HG03571 (cell line): ENCODE data around the gene PAQR8.

Experiments used
- ATAC-seq: cut with Tn5 transposase; IDR thresholded peaks from one replicate; pipeline ENCODE4 v1.9.1; 2021; ENCODE audit not compliant: unreplicated experiment

Gene PAQR8, protein sequence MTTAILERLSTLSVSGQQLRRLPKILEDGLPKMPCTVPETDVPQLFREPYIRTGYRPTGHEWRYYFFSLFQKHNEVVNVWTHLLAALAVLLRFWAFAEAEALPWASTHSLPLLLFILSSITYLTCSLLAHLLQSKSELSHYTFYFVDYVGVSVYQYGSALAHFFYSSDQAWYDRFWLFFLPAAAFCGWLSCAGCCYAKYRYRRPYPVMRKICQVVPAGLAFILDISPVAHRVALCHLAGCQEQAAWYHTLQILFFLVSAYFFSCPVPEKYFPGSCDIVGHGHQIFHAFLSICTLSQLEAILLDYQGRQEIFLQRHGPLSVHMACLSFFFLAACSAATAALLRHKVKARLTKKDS

DNA sequence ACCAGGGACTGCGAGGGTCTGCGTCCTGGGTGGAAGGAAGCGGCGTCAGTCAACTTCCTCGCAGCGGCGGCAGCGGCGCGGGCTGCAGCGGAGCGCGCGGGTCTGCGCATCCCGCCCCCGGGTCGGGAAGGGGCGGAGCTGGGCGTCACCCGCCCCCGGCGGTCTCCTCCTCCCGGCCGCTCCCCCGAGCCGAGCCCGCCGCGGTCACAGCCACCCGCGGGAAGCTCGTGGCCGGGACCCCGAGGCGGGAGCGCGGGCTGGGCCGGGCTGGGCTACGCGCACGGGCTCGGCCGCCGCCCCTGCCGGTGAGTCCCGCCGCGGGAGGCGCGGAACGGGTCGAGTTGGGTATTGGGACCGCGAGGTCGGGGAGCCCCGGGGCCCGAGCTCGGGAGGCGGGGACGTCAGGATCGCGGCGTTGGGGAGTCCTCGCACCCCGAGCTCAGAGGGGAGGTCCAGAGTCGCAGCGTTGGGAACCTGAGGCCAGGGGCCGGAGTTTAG is at the start of gene PAQR8:
Gene PAQR8, plus strand, starts transcription at position 207 of the 498 bp plus-strand sequence. CDS start 41,063 bp downstream, outside the sequence.
- peak; percentile 90 for ATAC-seq

DNA sequence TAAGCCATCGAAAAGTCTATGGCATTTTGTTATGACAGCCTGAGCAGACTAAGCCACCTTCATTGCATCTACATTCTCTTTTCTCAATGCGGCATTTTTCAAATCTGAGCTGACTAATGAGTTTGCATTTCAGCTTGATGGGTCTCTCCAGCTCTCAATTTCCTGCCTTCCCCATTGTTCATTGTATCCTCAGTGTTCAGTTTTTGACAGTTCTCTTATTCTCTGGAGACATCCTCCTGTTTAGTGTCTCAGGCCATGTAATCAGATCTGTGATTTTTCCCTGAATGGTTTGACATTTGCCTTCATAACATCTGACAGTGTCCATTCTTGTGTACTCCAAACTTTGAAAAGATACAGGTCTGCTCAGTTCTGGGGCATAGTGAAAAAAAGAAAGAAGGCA is 49.5 kb upstream of the PAQR8 start:
- no peak for ATAC-seq

DNA sequence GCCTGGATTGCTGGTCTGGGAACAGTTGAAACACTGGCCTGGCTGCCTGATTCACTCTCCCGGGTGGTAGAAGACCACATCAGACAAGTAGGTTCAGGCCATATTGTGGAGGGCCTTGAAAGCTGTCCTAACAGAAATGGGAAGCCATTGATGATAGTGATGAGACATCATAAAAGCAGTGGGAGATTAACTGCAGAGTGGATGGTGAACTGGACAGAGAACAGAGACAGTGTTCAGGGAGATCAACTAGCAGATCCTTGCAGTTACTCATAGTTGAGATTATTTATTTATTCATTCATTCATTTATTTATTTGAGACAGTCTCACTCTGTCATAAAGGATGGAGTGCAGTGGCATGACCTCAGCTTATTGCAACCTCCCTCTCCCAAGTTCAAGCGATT is 47.2 kb upstream of the PAQR8 start:
- no peak for ATAC-seq

DNA sequence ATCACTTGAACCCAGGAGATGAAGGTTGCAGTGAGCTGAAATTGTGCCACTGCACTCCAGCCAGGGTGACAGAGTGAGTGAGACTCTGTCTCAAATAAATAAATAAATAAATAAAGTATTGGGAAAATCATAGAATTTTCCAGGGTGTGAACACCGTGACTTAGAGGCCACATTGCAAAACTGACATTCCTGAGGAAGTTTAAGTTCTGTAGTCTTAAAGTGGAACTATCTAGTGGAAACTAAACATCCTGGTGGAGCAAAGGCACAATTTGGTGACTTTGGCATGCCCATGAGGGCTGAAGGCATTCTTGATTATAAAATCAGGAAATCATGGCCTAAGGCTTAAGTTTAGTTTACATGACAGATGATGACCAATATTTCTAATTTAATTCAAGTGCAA is 44.7 kb upstream of the PAQR8 start:
- no peak for ATAC-seq

DNA sequence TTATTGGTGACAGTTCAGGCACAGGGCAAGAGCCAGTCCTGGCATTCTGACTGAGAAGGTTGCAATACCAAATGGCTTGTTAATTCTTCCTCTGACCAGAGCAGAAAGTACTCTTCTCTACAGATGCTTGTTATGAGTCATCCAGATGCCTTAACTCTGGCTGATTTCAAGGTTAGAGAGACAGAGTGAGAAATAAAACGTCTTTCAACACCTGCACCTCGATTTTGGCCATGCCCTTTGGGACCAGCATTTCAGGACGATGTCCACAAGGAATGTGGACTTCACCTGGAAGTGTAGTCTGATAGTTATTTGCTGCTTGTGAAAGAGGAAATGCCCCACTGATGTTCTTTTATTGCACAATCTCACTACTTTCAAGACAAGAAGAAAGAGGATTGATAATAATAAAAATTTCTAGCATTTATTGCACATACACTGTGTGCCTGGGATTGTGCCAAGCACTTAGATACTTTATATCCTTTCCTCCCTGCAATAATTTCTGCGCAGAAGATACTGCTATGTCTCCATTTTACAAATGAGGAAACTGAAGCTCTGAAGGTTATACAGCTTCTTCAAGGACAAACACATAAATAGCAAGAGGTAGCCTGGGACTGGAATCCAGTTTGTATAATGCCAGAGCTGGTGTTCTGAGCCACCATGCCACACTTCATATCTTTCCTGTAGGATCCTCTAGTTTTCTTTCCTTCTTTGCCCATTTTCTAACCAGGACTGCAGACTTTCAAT is 43.9 kb upstream of the PAQR8 start:
- ATAC-seq, result peak; percentile 100

DNA sequence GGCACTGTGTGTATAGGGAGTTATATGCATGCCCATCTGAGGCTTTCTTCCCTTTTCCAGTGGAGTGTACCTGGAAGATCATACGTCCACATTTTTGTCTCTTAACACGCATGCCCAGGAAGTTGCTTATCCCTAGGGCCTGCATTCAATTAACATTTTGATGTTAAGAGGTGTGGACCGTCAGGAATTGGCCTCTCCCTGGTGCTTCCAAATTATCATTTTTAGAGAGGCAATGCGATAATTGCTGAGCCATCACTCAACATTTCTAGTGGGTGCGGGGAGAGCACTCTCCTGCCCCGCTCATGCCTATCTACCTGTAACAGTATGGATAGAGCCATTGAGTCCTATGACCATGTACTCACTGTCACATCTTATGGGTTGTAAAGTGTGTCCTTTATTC is 37.8 kb upstream of the PAQR8 start:
- no peak for ATAC-seq

DNA sequence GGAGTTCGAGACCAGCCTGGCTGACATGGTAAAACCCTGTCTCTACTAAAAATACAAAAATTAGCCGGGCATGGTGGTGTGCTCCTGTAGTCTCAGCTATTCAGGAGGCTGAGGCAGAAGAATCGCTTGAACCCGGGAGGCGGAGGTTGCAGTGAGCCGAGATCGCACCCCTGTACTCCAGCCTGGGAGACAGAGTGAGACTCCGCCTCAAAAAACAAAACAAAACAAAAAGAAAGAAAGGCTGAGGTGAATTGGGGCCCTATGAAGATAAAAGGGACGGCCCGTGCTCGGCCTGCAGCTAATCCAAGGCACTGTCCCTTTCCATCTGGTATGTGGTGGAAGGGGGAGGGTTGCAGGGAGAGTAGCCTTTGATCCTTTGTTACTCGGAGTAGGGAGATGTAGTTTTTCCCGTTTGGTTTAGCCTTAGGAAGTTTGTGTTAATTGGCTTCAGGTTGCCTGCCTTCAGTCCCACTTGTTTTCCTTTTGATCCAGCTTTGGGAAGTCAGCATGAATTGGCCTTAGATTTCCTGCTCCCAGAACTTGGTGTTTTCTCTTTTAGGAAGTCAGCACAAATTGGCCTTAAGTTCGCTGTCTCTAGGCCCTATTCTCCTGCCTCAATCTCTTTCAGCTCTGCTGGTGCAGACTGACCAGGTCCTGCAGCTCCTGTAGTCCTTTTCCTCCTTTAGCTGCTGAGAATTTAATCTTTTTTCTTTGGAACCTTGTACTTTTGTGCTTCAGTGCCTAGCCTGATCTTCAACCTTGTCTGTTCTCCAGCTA is 36.1 kb upstream of the PAQR8 start:
- ATAC-seq, result no peak

DNA sequence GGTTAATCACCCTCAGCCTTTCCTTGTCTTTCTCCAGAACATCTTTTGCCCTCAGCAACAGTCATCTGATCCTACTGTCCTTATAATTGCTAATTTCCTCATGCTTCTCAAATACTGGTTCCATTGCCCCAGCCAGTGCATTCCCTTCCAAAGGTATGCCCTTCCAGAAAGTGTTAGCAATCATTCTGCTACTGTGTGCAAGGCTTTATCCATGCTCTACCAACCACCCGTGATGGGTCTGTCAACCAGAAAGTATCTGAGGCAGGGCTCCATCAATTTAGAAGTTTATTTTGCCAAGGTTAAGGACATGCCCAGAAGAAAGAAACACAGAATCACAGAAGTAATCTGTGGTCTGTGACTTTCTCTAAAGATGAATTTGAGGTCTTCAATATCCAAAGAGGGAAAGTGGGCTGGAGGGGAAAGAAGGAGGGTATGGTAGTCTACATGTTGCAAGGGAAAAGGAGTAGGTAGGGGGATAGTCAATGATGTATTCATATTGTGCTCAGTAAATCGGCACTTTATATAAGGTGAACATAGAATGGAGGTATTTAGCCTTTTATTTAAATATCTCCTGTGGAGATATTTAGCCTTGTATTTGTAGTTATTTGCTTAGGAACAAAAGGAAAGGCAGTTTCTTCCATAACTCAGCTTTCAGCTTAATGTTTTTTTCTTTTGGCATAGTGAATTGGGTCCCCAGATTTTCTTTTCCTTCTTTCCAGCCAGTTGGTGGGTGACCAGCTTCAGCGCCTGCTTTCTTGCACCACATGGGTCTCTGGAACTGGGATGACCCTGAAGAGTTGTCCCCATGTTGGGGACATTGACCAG is 35.2 kb upstream of the PAQR8 start:
- no peak for ATAC-seq

DNA sequence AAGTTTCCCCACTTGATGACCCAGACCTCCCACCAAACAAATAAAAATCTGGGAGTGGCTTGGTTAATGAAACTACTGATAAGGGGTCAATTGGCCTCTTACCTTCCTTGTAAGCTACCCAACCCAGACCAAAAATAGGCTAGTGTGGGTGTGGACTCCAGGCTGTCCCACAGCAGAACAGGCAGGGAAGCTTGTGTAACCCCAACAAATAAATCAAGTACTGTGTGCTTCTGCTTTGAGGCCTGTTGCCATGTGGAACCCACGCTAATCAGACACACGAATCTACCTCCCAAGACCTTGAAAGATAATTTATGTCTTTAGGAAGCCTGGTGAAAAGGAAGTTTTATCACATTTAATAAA is 33.7 kb upstream of the PAQR8 start:
- ATAC-seq, result no peak

DNA sequence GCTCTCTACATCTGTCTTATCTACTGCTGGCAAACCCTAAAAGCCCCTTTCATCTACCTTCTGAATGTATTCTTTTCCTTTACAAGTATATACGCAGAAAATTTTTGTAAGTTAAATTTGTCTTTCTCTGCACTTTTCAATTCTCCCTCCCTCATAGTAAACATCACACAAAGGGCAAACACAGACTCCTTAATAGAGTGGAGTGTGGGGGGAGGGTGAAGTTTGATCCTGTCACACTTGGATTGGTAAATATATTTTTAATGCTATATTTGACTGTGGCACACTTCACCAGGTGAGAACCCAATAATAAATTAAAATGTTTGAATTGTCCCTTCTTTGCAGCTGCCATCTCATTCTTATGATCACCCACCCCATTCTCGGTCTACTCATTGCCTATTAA is 33.2 kb upstream of the PAQR8 start:
- no peak for ATAC-seq

DNA sequence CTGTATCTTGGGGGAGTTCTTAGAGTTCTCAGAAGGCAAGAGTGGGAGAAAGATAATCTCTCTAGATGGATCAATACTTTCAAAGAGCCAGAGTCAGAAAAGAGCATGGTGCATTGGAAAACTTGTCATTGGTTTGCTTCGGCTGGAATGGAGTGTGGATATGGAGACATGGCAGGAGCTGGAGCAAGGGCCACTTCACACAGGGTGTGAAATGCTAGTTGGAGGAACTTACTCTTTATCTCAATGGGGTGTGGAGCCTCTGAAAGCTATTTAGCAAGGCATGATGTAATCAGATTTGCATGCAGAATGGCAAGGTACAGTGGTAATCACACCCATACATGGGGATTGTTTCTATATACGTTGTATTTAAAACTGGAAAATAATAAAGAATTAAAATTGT is 31.5 kb upstream of the PAQR8 start:
- no peak for ATAC-seq

DNA sequence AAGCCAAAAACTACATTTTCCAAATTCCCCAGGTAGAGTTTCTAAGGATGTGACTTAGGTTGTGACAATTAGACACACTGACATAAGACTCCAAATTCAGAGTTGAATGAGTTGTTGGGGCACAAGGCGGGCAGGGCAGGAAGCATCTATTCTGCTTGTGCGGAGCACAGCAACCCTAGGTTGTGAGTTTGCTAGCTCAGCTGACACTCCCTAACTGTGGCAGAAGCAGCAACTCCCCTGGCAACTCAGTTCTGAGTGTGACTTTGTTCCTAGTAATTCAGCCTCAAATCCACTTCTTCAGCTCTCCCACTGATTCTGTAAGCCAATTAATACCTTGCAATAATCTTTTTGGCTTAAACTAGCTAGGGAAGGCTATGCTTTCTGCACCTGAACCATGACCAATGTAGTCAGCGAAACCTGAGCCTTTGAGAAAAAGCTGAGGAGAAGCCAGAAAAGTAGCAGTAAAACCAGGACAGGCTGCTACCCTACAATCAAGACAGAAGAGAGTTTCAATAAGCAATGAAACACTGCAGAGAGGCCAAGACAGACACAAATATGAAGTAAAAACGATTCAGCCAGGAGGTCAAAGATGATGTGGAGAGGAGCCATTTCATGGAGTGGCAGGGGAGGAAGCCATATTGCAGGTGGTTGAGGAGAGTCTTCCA is 30.0 kb upstream of the PAQR8 start:
- ATAC-seq, result no peak

DNA sequence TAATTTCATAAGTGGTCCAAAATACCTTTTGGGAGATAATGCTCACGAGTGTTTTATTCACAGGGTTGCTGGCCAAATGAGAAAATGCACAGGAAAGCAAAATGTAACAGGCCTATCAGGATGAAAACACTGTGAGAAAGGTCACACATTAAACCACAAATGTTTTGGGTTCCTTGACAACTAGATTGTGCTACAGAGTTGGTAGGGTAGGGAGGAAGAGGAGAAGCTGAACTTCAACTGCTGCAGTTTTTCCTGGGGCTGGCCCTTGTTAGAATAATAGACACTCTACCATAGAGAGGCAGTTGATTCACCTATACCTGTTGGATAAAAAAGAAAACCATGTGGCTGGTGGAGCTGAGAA is 28.1 kb upstream of the PAQR8 start:
- no peak for ATAC-seq

DNA sequence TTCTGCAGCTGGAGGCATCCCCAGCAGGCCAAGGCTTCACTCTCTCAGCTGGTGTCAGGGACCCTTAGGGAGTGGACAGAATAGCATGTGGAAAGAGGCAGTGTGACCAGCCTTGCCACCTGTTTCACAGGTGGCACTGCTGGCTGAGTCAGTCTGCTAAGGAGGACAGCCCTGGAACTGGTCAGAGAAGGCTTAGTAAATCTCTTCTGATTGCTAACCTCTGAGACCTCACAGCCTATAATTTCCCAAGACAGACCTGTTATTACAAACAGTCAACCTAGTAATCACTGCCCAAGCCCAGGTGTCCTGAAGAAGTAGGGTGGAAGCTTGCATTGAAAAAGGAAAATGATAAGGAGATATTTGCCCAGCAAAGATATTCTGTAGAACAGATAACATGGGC is 26.4 kb upstream of the PAQR8 start:
- no peak for ATAC-seq

DNA sequence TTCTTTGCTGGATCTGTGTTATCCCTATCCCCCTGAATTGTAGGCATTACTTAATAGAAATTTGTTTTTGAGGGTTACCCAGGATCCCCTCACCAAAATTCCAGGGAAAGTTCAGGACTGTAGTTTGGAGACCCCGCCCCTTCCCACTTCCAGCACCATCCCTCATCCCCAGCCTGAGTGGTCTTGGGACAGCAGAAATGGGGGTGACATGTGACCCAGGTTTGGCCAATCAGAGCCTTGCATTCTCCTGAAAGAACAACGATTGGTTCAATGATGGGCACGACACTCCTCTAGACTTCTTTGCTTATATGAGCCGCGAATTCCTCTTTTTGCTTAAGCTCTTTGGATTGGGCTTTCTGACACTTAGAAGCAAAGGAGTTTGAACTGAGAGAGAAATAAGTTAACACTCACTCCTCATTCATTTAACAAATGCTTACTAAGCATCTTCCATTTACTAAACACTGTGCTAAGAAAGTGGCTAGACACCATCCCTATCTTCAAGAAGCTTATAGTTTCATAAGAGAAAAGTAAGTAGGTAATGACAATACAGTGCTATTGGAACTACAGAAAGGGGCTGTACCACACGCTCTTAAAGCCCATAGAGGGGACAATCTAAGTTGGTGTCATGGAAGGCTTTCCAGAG is 24.9 kb upstream of the PAQR8 start:
- no peak for ATAC-seq

DNA sequence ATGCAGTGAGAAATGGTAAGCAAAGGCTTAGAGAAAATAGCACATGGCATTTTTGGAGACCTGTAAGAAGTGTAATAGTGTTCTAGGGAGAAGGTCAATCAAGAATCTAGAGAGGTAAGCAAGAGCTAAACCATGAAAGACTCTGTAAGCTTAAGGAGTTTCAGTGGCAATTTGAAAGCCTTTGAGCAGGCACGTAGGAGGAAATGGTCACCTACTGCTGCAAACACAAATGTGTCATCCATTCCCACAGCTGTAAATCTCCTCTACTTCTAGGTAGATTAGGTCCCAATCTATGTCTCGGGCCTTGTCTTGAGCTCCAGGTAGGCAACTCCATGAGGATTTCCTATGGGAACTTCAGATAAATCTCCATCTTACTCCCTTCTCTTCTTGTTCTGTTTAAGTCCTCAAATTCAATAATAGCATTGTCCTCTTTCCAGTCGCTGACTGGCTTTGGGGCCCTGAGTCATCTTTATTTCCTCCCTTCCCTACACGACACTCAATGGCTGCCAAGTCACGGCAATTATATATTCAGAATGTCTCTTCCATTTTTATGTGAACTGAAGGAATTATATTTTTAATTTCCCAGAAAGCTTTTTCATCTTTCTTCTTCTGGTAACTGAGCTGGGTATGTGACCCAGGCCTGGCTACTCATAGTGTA is 24.2 kb upstream of the PAQR8 start:
- ATAC-seq, result peak; percentile 58

DNA sequence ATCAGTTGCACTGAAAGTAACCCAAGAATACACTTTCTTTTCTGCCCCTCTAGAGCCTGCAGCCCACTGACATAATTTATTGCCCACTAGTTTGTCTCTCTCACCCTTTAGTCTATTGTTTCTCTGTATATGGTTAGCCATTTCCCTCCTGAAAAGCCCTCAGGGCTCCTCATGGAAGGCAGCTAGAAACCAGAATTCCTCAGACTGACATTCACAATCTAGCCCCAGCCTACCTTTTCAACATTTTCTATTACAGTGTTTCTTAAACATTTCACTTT is 21.4 kb upstream of the PAQR8 start:
- ATAC-seq, result no peak

DNA sequence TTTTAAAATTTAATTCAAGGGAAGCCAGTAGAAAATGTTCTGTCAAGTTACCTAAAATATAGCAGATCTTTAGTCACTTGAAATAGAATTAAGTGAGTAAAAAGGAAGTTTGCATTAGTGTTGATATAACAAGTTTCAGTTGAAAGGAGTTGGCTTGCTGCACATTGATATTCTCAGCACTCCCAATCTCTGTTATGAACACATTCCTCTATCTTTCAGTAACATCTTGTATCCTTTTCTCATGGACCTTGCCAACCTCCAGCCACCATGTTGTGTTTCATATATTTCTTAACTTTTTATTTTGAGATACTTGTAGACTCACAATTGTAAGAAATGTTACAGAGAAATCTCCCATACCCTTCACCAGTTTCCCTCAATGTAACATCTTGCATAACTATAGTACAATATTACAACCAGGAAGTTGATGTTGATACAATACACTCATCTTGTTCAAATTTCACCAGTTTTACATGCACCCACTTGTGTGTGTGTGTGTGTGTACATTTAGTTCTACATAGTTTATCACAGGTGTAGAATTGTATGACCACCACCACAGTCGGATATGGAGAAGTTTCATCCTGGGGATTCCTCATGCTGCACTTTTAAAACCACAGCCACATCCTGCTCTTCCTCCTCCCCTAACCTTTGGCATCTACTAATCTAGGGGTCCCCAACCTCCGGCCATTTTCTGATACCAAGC is 20.2 kb upstream of the PAQR8 start:
- no peak for ATAC-seq

DNA sequence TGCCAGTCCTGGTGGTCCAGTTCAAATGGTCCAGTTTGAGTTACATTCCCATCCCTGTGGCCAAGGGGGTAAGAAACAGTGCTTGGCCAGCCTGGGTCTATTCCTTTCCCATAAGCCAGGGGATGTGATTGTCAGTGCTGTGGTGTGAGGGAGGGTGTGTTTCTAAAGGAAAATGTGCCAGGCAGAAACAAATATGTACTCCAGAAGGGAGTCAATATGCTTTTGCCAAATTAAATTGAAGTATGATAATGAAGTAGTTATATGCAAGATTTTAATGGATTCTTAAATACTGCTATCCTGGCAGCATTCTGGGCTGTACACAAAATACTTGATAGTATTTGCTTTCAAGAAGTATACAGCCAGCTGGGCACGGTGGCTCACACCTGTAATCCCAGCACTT is 16.6 kb upstream of the PAQR8 start:
- ATAC-seq, result no peak
